Measurements from ENCODE around the gene LAMP1. TPM values are rescaled to one million over a fixed set of nuclear protein-coding genes. Genes with fewer than 3 reads are reported as not detected.

LAMP1 gene
- total and polyA plus RNA-seq, 2 experiments from 2014 or later: 34.5 to 107 TPM

DNA sequence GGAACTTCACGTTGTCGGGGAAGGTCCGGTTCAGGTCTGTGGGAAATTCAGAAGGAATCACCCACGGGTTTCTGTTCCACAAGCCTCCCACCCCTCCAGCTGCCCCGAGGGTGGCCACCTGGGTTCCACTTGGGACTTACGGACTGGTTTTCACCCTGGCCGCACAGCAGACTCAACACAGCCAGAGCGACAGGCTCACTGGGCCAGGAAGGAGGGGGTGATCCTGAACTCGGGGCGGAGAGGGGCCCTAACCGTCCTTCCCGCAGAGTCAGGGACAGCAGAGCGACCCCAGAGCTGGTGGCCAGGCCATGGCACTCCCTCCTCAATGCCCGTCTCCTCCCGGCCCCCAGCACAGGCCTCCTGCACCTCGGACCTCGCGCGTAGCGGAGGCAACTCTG lies 53.9 kb downstream of the LAMP1 start:
- Histone ChIP-seq H3K27me3 (ENCODE audit: insufficient read depth) (no peaks in the 10 kb centered on the region), H2AFZ (no peak overlapping the region), H3K4me3 (no peak overlapping the region), H3K36me3 (ENCODE audit: insufficient read depth) (peaks cover 11% of the 10 kb centered on the region), H4K20me1 (replicated peaks; ENCODE audit: insufficient read depth) (peaks cover 9% of the 10 kb centered on the region; the same call in 1 of the 2 replicates), H3K4me1 (ENCODE audit: insufficient read depth) (no peaks in the 10 kb centered on the region), H3F3A (replicated peaks; ENCODE audit: low read depth) (no peaks in the 10 kb centered on the region; the same call in 1 of the 2 replicates), H3K4me2 (no peak overlapping the region), H3K79me2 (replicated peaks; ENCODE audit: insufficient read depth) (peaks cover 8% of the 10 kb centered on the region), H3K27ac (ENCODE audit: low read depth) (no peak overlapping the region), H3K9me2 (ENCODE audit: insufficient read depth) (no peaks in the 10 kb centered on the region)
- no peak for TF ChIP-seq STAT1 (IDR thresholded peaks at IDR 0.05; ENCODE audit: unreplicated experiment)
- TF ChIP-seq JUNB (IDR thresholded peaks at IDR 0.05; ENCODE audit: unreplicated experiment): no peak
- TF ChIP-seq, protein P1, sequence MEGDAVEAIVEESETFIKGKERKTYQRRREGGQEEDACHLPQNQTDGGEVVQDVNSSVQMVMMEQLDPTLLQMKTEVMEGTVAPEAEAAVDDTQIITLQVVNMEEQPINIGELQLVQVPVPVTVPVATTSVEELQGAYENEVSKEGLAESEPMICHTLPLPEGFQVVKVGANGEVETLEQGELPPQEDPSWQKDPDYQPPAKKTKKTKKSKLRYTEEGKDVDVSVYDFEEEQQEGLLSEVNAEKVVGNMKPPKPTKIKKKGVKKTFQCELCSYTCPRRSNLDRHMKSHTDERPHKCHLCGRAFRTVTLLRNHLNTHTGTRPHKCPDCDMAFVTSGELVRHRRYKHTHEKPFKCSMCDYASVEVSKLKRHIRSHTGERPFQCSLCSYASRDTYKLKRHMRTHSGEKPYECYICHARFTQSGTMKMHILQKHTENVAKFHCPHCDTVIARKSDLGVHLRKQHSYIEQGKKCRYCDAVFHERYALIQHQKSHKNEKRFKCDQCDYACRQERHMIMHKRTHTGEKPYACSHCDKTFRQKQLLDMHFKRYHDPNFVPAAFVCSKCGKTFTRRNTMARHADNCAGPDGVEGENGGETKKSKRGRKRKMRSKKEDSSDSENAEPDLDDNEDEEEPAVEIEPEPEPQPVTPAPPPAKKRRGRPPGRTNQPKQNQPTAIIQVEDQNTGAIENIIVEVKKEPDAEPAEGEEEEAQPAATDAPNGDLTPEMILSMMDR (conservative IDR thresholded peaks at IDR 0.05; ENCODE audit: low read depth in 2 of 2): no peak
- TF ChIP-seq, protein P2, sequence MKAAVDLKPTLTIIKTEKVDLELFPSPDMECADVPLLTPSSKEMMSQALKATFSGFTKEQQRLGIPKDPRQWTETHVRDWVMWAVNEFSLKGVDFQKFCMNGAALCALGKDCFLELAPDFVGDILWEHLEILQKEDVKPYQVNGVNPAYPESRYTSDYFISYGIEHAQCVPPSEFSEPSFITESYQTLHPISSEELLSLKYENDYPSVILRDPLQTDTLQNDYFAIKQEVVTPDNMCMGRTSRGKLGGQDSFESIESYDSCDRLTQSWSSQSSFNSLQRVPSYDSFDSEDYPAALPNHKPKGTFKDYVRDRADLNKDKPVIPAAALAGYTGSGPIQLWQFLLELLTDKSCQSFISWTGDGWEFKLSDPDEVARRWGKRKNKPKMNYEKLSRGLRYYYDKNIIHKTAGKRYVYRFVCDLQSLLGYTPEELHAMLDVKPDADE (IDR thresholded peaks at IDR 0.05): no peak
- no peak for TF ChIP-seq POLR2AphosphoS5 (IDR thresholded peaks at IDR 0.05; ENCODE audit: low read depth)
- no peak for TF ChIP-seq ZNF114 (CRISPR knock-in tag; IDR thresholded peaks at IDR 0.05)
- TF ChIP-seq EZH2 (IDR thresholded peaks at IDR 0.05; ENCODE audit: low read depth, unreplicated experiment): no peak
- TF ChIP-seq, protein P3, sequence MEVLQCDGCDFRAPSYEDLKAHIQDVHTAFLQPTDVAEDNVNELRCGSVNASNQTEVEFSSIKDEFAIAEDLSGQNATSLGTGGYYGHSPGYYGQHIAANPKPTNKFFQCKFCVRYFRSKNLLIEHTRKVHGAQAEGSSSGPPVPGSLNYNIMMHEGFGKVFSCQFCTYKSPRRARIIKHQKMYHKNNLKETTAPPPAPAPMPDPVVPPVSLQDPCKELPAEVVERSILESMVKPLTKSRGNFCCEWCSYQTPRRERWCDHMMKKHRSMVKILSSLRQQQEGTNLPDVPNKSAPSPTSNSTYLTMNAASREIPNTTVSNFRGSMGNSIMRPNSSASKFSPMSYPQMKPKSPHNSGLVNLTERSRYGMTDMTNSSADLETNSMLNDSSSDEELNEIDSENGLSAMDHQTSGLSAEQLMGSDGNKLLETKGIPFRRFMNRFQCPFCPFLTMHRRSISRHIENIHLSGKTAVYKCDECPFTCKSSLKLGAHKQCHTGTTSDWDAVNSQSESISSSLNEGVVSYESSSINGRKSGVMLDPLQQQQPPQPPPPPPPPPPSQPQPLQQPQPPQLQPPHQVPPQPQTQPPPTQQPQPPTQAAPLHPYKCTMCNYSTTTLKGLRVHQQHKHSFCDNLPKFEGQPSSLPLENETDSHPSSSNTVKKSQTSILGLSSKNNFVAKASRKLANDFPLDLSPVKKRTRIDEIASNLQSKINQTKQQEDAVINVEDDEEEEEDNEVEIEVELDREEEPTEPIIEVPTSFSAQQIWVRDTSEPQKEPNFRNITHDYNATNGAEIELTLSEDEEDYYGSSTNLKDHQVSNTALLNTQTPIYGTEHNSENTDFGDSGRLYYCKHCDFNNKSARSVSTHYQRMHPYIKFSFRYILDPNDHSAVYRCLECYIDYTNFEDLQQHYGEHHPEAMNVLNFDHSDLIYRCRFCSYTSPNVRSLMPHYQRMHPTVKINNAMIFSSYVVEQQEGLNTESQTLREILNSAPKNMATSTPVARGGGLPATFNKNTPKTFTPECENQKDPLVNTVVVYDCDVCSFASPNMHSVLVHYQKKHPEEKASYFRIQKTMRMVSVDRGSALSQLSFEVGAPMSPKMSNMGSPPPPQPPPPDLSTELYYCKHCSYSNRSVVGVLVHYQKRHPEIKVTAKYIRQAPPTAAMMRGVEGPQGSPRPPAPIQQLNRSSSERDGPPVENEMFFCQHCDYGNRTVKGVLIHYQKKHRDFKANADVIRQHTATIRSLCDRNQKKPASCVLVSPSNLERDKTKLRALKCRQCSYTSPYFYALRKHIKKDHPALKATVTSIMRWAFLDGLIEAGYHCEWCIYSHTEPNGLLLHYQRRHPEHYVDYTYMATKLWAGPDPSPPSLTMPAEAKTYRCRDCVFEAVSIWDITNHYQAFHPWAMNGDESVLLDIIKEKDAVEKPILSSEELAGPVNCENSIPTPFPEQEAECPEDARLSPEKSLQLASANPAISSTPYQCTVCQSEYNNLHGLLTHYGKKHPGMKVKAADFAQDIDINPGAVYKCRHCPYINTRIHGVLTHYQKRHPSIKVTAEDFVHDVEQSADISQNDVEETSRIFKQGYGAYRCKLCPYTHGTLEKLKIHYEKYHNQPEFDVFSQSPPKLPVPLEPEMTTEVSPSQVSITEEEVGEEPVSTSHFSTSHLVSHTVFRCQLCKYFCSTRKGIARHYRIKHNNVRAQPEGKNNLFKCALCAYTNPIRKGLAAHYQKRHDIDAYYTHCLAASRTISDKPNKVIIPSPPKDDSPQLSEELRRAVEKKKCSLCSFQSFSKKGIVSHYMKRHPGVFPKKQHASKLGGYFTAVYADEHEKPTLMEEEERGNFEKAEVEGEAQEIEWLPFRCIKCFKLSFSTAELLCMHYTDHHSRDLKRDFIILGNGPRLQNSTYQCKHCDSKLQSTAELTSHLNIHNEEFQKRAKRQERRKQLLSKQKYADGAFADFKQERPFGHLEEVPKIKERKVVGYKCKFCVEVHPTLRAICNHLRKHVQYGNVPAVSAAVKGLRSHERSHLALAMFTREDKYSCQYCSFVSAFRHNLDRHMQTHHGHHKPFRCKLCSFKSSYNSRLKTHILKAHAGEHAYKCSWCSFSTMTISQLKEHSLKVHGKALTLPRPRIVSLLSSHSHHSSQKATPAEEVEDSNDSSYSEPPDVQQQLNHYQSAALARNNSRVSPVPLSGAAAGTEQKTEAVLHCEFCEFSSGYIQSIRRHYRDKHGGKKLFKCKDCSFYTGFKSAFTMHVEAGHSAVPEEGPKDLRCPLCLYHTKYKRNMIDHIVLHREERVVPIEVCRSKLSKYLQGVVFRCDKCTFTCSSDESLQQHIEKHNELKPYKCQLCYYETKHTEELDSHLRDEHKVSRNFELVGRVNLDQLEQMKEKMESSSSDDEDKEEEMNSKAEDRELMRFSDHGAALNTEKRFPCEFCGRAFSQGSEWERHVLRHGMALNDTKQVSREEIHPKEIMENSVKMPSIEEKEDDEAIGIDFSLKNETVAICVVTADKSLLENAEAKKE (CRISPR knock-in tag; IDR thresholded peaks at IDR 0.05): no peak
- no peak for DNase-seq (ENCODE audit: low spot score)
- peaks cover 17% of the 10 kb centered on the region for H3K9me3 Mint-ChIP-seq
- H3K27ac Mint-ChIP-seq: no peak overlapping the region
- peaks cover 75% of the 10 kb centered on the region for H3K36me3 Mint-ChIP-seq (ENCODE audit: low read depth)
- no peak for ATAC-seq
- H3K4me1 Mint-ChIP-seq: no peaks in the 10 kb centered on the region
- no peak overlapping the region for H3K4me3 Mint-ChIP-seq
- peaks cover 2% of the 10 kb centered on the region for H3K27me3 Mint-ChIP-seq (ENCODE audit: insufficient read depth, low read depth, poor library complexity)

Measured in GM23338 (cell line).